ENCODE data around the gene CSF1R.

DNA sequence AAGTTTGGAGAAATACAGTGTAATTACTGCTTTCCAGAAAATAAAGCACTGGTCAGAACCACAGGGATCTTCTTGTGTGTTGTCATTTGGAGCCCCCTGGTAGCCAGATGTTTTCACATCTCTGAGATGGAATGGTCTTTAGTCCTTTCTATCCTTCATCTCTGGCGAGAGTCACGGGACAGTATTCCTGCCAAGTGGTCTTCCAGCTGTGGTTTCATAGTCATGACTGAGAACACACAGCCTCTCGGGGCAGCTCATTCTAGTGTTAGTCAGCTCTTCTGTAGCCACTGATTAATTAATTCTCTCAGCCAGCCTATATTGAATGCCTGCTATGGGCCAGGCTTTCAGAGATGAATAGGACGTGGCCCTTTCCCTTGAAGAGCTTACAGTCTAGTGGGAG lies 51.7 kb downstream of the CSF1R start:
- no peak for TF ChIP-seq CTCF (conservative IDR thresholded peaks at IDR 0.05)
- TF ChIP-seq ZFX (IDR thresholded peaks at IDR 0.05) = no peak

Data from C4-2B (cell line).